Stimulated activated CD8-positive, alpha-beta memory T cell treated with anti-CD3 and anti-CD28 coated beads, Interleukin-12 subunit alpha, Interleukin-12 subunit beta, amount 100 ng/mL, for 4 hours (primary cell): ENCODE measurements around the gene RALGDS.
"Not testable (repeated sequence)": the region's sequence is repeated elsewhere in the genome, so short reads cannot be mapped to it uniquely, and the experiment has no call there.

Experiments used
- DNase-seq: peaks from one replicate; pipeline ENCODE4 v3.0.0-alpha.2; 2020; ENCODE audit warnings: low read depth

RALGDS gene

GRCh38 chr9:133121198-133121914 is at the start of gene RALGDS:
Gene RALGDS, minus strand, starts transcription at chr9:133121240. Its CDS starts 86 bp downstream, at chr9:133121154.
- peak; percentile 85 for DNase-seq

GRCh38 chr9:133170716-133171115 is 49.7 kb upstream of the RALGDS start:
- DNase-seq: no peak

- DNase-seq: not testable (repeated sequence)
These were observed 48.6 kb upstream of the RALGDS start for GRCh38 chr9:133169687-133170086.

- DNase-seq: no peak
These were observed 48.1 kb upstream of the RALGDS start for GRCh38 chr9:133169102-133169501.

- DNase-seq: no peak
These were observed 47.4 kb upstream of the RALGDS start for GRCh38 chr9:133168432-133168831.

- no peak for DNase-seq
These were observed 46.7 kb upstream of the RALGDS start for GRCh38 chr9:133167769-133168168.

- DNase-seq: no peak
These were observed 46.2 kb upstream of the RALGDS start for GRCh38 chr9:133167096-133167730.

- no peak for DNase-seq
These were observed 45.4 kb upstream of the RALGDS start for GRCh38 chr9:133166392-133166791.

GRCh38 chr9:133165452-133165730 is 44.4 kb upstream of the RALGDS start:
- DNase-seq: no peak

GRCh38 chr9:133164191-133164590 is 43.2 kb upstream of the RALGDS start:
- no peak for DNase-seq

GRCh38 chr9:133163504-133164172 is 42.6 kb upstream of the RALGDS start, which contains the start of gene GBGT1:
Gene GBGT1, minus strand, starts transcription at chr9:133163914. Its CDS starts 1,502 bp downstream, at chr9:133162412.
- DNase-seq: no peak

- DNase-seq: no peak
These were observed 41.9 kb upstream of the RALGDS start for GRCh38 chr9:133162861-133163503.

GRCh38 chr9:133161547-133161950 is 40.5 kb upstream of the RALGDS start:
- DNase-seq: no peak

GRCh38 chr9:133160742-133161546 is 39.9 kb upstream of the RALGDS start:
- DNase-seq: no peak

- no peak for DNase-seq
These were observed 37.7 kb upstream of the RALGDS start for GRCh38 chr9:133158695-133159094.

- no peak for DNase-seq
These were observed 34.1 kb upstream of the RALGDS start for GRCh38 chr9:133155156-133155555.

- no peak for DNase-seq
These were observed 33.3 kb upstream of the RALGDS start for GRCh38 chr9:133154097-133154989.

- DNase-seq: no peak
These were observed 32.4 kb upstream of the RALGDS start for GRCh38 chr9:133153227-133154096.

- DNase-seq: no peak
These were observed 30.8 kb upstream of the RALGDS start for GRCh38 chr9:133151601-133152525.
